Measurements from ENCODE around the gene FGF18.

Gene FGF18

DNA sequence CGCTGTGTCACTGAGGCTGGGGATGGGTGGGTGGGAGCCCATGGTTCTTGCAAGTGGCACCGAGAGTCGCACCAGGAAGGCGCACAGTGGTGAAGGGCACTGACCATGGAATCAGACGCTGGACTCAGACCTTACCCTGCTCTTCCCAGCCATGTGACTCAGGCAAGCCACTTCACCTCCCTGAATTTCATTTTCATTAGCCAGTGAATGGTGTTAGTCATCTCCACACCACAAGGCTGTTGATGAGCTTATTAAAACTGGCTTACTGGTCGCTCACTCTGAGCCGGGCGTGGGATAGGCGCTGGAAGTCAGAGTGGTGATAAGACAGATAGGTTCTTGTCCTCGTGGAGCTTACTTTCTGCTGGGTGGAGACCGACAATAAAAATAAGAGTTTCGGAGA is 25.1 kb downstream of the FGF18 start:
- no peak overlapping the region for H3K27ac ChIP-seq (ENCODE audit: low read depth, low read length, poor library complexity, severe bottlenecking)
- H3K9me2 ChIP-seq (ENCODE audit: low read depth, low read length): no peaks in the 10 kb centered on the region
- H3K79me2 ChIP-seq (ENCODE audit: insufficient read depth, low read length): no peaks in the 10 kb centered on the region
- no peak overlapping the region for H3K9ac ChIP-seq (ENCODE audit: low read length)
- no peaks in the 10 kb centered on the region for H3K36me3 ChIP-seq (ENCODE audit: insufficient read depth, low read length)
- no peak overlapping the region for H2AFZ ChIP-seq (ENCODE audit: low read length)
- no peaks in the 10 kb centered on the region for H3K4me1 ChIP-seq (ENCODE audit: insufficient read depth, low read length, severe bottlenecking)
- H3K27me3 ChIP-seq (ENCODE audit: insufficient read depth, low read length): no peaks in the 10 kb centered on the region
- no peaks in the 10 kb centered on the region for H3K9me3 ChIP-seq (ENCODE audit: low read length)
- TF ChIP-seq, protein P1, sequence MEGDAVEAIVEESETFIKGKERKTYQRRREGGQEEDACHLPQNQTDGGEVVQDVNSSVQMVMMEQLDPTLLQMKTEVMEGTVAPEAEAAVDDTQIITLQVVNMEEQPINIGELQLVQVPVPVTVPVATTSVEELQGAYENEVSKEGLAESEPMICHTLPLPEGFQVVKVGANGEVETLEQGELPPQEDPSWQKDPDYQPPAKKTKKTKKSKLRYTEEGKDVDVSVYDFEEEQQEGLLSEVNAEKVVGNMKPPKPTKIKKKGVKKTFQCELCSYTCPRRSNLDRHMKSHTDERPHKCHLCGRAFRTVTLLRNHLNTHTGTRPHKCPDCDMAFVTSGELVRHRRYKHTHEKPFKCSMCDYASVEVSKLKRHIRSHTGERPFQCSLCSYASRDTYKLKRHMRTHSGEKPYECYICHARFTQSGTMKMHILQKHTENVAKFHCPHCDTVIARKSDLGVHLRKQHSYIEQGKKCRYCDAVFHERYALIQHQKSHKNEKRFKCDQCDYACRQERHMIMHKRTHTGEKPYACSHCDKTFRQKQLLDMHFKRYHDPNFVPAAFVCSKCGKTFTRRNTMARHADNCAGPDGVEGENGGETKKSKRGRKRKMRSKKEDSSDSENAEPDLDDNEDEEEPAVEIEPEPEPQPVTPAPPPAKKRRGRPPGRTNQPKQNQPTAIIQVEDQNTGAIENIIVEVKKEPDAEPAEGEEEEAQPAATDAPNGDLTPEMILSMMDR (IDR thresholded peaks at IDR 0.05; ENCODE audit: low read length): no peak
- no peak for TF ChIP-seq EZH2 (IDR thresholded peaks at IDR 0.05; ENCODE audit: borderline replicate concordance, low read length)
- H3K4me3 ChIP-seq (ENCODE audit: low read depth, low read length, poor library complexity, severe bottlenecking): no peak overlapping the region
- no peaks in the 10 kb centered on the region for H3F3A ChIP-seq (ENCODE audit: insufficient read depth, low read length)
- H4K20me1 ChIP-seq (ENCODE audit: insufficient read depth, low read length): no peaks in the 10 kb centered on the region
- no peak overlapping the region for H3K4me2 ChIP-seq (ENCODE audit: low read length)

GRCh38 chr5:171445644-171446516 is 26.4 kb downstream of the FGF18 start:
- no peaks in the 10 kb centered on the region for H3F3A ChIP-seq (ENCODE audit: insufficient read depth, low read length)
- H3K27me3 ChIP-seq (ENCODE audit: insufficient read depth, low read length): no peaks in the 10 kb centered on the region
- no peak overlapping the region for H3K27ac ChIP-seq (ENCODE audit: low read depth, low read length, poor library complexity, severe bottlenecking)
- H3K4me2 ChIP-seq (ENCODE audit: low read length): no peak overlapping the region
- H4K20me1 ChIP-seq (ENCODE audit: insufficient read depth, low read length): no peaks in the 10 kb centered on the region
- TF ChIP-seq, protein P1 (IDR thresholded peaks at IDR 0.05; ENCODE audit: low read length): no peak
- no peak for TF ChIP-seq EZH2 (IDR thresholded peaks at IDR 0.05; ENCODE audit: borderline replicate concordance, low read length)
- no peaks in the 10 kb centered on the region for H3K9me2 ChIP-seq (ENCODE audit: low read depth, low read length)
- H3K4me3 ChIP-seq (ENCODE audit: low read depth, low read length, poor library complexity, severe bottlenecking): no peak overlapping the region
- no peaks in the 10 kb centered on the region for H3K36me3 ChIP-seq (ENCODE audit: insufficient read depth, low read length)
- no peaks in the 10 kb centered on the region for H3K4me1 ChIP-seq (ENCODE audit: insufficient read depth, low read length, severe bottlenecking)
- H3K9me3 ChIP-seq (ENCODE audit: low read length): no peaks in the 10 kb centered on the region
- no peak overlapping the region for H3K9ac ChIP-seq (ENCODE audit: low read length)
- no peaks in the 10 kb centered on the region for H3K79me2 ChIP-seq (ENCODE audit: insufficient read depth, low read length)
- H2AFZ ChIP-seq (ENCODE audit: low read length): no peak overlapping the region

GRCh38 chr5:171447226-171447625 is 27.8 kb downstream of the FGF18 start:
- H3K27ac ChIP-seq (ENCODE audit: low read depth, low read length, poor library complexity, severe bottlenecking): no peak overlapping the region
- H2AFZ ChIP-seq (ENCODE audit: low read length): no peak overlapping the region
- H3F3A ChIP-seq (ENCODE audit: insufficient read depth, low read length): no peaks in the 10 kb centered on the region

More at GRCh38 chr5:171447226-171447625, 27.8 kb downstream of the FGF18 start:
- no peaks in the 10 kb centered on the region for H3K79me2 ChIP-seq (ENCODE audit: insufficient read depth, low read length)
- no peaks in the 10 kb centered on the region for H3K9me3 ChIP-seq (ENCODE audit: low read length)
- no peaks in the 10 kb centered on the region for H3K27me3 ChIP-seq (ENCODE audit: insufficient read depth, low read length)
- no peak overlapping the region for H3K4me3 ChIP-seq (ENCODE audit: low read depth, low read length, poor library complexity, severe bottlenecking)
- H4K20me1 ChIP-seq (ENCODE audit: insufficient read depth, low read length): no peaks in the 10 kb centered on the region
- H3K4me2 ChIP-seq (ENCODE audit: low read length): no peak overlapping the region
- TF ChIP-seq, protein P1 (IDR thresholded peaks at IDR 0.05; ENCODE audit: low read length): no peak
- TF ChIP-seq EZH2 (IDR thresholded peaks at IDR 0.05; ENCODE audit: borderline replicate concordance, low read length): no peak
- H3K4me1 ChIP-seq (ENCODE audit: insufficient read depth, low read length, severe bottlenecking): no peaks in the 10 kb centered on the region
- H3K9ac ChIP-seq (ENCODE audit: low read length): no peak overlapping the region
- H3K9me2 ChIP-seq (ENCODE audit: low read depth, low read length): no peaks in the 10 kb centered on the region
- H3K36me3 ChIP-seq (ENCODE audit: insufficient read depth, low read length): no peaks in the 10 kb centered on the region

Data from OCI-LY1 (cell line).